Islet of Langerhans (tissue), 1 donor: ENCODE results near the gene TPCN1.

Experiments
- FAIRE-seq: peaks from one replicate; lab custom pipeline; 2011; peaks lifted over from hg19 to GRCh38; lab: Jason Lieb, UNC

TPCN1 gene

GRCh38 chr12:113314121-113314529 is 92.9 kb downstream of the TPCN1 start:
- FAIRE-seq: no peak

- FAIRE-seq: no peak
Observed at GRCh38 chr12:113315358-113315757, 94.1 kb downstream of the TPCN1 start.

- FAIRE-seq: no peak
Observed at GRCh38 chr12:113316155-113316554, 94.9 kb downstream of the TPCN1 start.

- FAIRE-seq: no peak
Observed at GRCh38 chr12:113317122-113317521, 95.9 kb downstream of the TPCN1 start.

GRCh38 chr12:113318046-113318656 is 96.9 kb downstream of the TPCN1 start:
- no peak for FAIRE-seq

- no peak for FAIRE-seq
Observed at GRCh38 chr12:113318900-113319628, 97.8 kb downstream of the TPCN1 start.

GRCh38 chr12:113320401-113320800 is 99.1 kb downstream of the TPCN1 start:
- FAIRE-seq: no peak

- FAIRE-seq: no peak
Observed at GRCh38 chr12:113322343-113322742, 101.1 kb downstream of the TPCN1 start.

GRCh38 chr12:113325916-113326315 is 104.7 kb downstream of the TPCN1 start:
- FAIRE-seq: no peak

GRCh38 chr12:113326775-113327395 is 105.6 kb downstream of the TPCN1 start:
- FAIRE-seq: no peak

- no peak for FAIRE-seq
Observed at GRCh38 chr12:113328368-113328889, 107.2 kb downstream of the TPCN1 start.

GRCh38 chr12:113329022-113329790 is 107.9 kb downstream of the TPCN1 start:
- FAIRE-seq: no peak

GRCh38 chr12:113329791-113330417 is 108.6 kb downstream of the TPCN1 start:
- no peak for FAIRE-seq

- no peak for FAIRE-seq
Observed at GRCh38 chr12:113330505-113330904, 109.2 kb downstream of the TPCN1 start.

GRCh38 chr12:113332688-113333417 is 111.6 kb downstream of the TPCN1 start:
- FAIRE-seq: no peak

GRCh38 chr12:113333418-113333750 is 112.1 kb downstream of the TPCN1 start:
- FAIRE-seq: no peak

- no peak for FAIRE-seq
Observed at GRCh38 chr12:113333877-113334785, 112.9 kb downstream of the TPCN1 start.

GRCh38 chr12:113334786-113335539 is 113.7 kb downstream of the TPCN1 start, which contains the start of gene SLC8B1:
Gene SLC8B1, minus strand, starts transcription at chr12:113335109. Its CDS starts 2,231 bp downstream, at chr12:113332878.
- FAIRE-seq: no peak

- FAIRE-seq: no peak
Observed at GRCh38 chr12:113339540-113339939, 118.3 kb downstream of the TPCN1 start.

GRCh38 chr12:113340061-113340460 is 118.8 kb downstream of the TPCN1 start:
- FAIRE-seq: no peak
